SK-N-MC (cell line): Measurements from ENCODE around the gene POLD1.

Source experiments
- EZH2 ChIP-seq: fragments of 200-600 bp; sonication (generic); IDR thresholded peaks from one replicate; pipeline ENCODE4 v1.6.1; 2017; ENCODE audit warnings: antibody characterized with exemption
- FOXP2 ChIP-seq: optimal IDR thresholded peaks from 2 replicates; pipeline ENCODE3; 2011; ENCODE audit warnings: mild to moderate bottlenecking, moderate library complexity; ENCODE audit not compliant: insufficient read depth; ENCODE audit errors: extremely low read length, control extremely low read depth
- POLR2AphosphoS5 ChIP-seq: IDR thresholded peaks from 2 replicates; pipeline ENCODE4 v1.6.1; 2012; ENCODE audit warnings: mild to moderate bottlenecking, low read depth, low read length, borderline replicate concordance

- TF ChIP-seq EZH2 = no peak
- TF ChIP-seq POLR2AphosphoS5 = no peak
- TF ChIP-seq FOXP2 = no peak
These were observed 921 bp upstream of the POLD1 start for GRCh38 chr19:50383001-50383851.
